Chondrocyte (in vitro differentiated cells): ENCODE results near the gene CYFIP1. TPM values are rescaled to one million over a fixed set of nuclear protein-coding genes. Genes with fewer than 3 reads are reported as not detected.

Experiments
- DNase-seq: peaks from one replicate; pipeline ENCODE4 v3.0.0; 2021; ENCODE audit warnings: mixed read lengths, low spot score
- H3K27ac Mint-ChIP-seq: one replicate; pipeline ENCODE4 v1.8.0; 2021; ENCODE audit warnings: mild to moderate bottlenecking, moderate library complexity, mixed read lengths; ENCODE audit not compliant: unreplicated experiment
- H3K27me3 Mint-ChIP-seq: 2 replicates; pipeline ENCODE4 v1.8.0; 2021; ENCODE audit warnings: low read depth, mixed read lengths
- H3K36me3 Mint-ChIP-seq: 2 replicates; pipeline ENCODE4 v1.8.0; 2021; ENCODE audit warnings: low read depth, mixed read lengths
- H3K4me1 Mint-ChIP-seq: 2 replicates; pipeline ENCODE4 v1.8.0; 2021; ENCODE audit warnings: low read depth, mild to moderate bottlenecking, mixed read lengths
- H3K4me3 Mint-ChIP-seq: one replicate; pipeline ENCODE4 v1.8.0; 2021; ENCODE audit warnings: mild to moderate bottlenecking, moderate library complexity, mixed read lengths; ENCODE audit not compliant: unreplicated experiment
- H3K9me3 Mint-ChIP-seq: 2 replicates; pipeline ENCODE4 v1.8.0; 2021; ENCODE audit warnings: low read depth, mixed read lengths
- CTCF ChIP-seq: fragments of 200-600 bp; sonication (generic); IDR thresholded peaks from 2 replicates; pipeline ENCODE4 v1.5.0; 2021; ENCODE audit warnings: antibody characterized with exemption, mild to moderate bottlenecking, moderate library complexity
- total RNA-seq: library from RNA; stranded (reverse); gene quantifications from 3 replicates; pipeline ENCODE4 v1.2.1, GENCODE V29; 2021

Gene CYFIP1
- total RNA-seq, 1 donor from 2014 or later: 98.5 TPM

GRCh38 chr15:22941179-22941578 is 39.0 kb downstream of the CYFIP1 start:
- Mint-ChIP-seq H3K4me1 (no peaks in the 10 kb centered on the region), H3K9me3 (no peaks in the 10 kb centered on the region), H3K36me3 (peaks cover 16% of the 10 kb centered on the region), H3K27me3 (no peaks in the 10 kb centered on the region), H3K27ac (no peak overlapping the region), H3K4me3 (no peak overlapping the region)
- no peak for TF ChIP-seq CTCF
- DNase-seq: no peak

GRCh38 chr15:22939652-22940061 is 40.5 kb downstream of the CYFIP1 start:
- no peak for DNase-seq
- no peak overlapping the region for H3K4me3 Mint-ChIP-seq
- no peaks in the 10 kb centered on the region for H3K27me3 Mint-ChIP-seq
- TF ChIP-seq CTCF: no peak
- H3K9me3 Mint-ChIP-seq: no peaks in the 10 kb centered on the region
- H3K36me3 Mint-ChIP-seq: peaks cover 26% of the 10 kb centered on the region
- H3K4me1 Mint-ChIP-seq: no peaks in the 10 kb centered on the region
- no peak overlapping the region for H3K27ac Mint-ChIP-seq

GRCh38 chr15:22939051-22939450 is 41.1 kb downstream of the CYFIP1 start:
- H3K27ac Mint-ChIP-seq: no peak overlapping the region
- no peaks in the 10 kb centered on the region for H3K4me1 Mint-ChIP-seq
- H3K27me3 Mint-ChIP-seq: no peaks in the 10 kb centered on the region
- no peak for DNase-seq
- H3K9me3 Mint-ChIP-seq: no peaks in the 10 kb centered on the region
- no peak for TF ChIP-seq CTCF
- H3K36me3 Mint-ChIP-seq: peaks cover 24% of the 10 kb centered on the region
- no peak overlapping the region for H3K4me3 Mint-ChIP-seq

- Mint-ChIP-seq H3K9me3 (no peaks in the 10 kb centered on the region), H3K36me3 (peaks cover 23% of the 10 kb centered on the region), H3K4me1 (no peaks in the 10 kb centered on the region), H3K4me3 (no peak overlapping the region), H3K27me3 (no peaks in the 10 kb centered on the region), H3K27ac (no peak overlapping the region)
- DNase-seq: no peak
- no peak for TF ChIP-seq CTCF
Observed at GRCh38 chr15:22936577-22937472, 43.3 kb downstream of the CYFIP1 start.

- no peaks in the 10 kb centered on the region for H3K9me3 Mint-ChIP-seq
- H3K27me3 Mint-ChIP-seq: no peaks in the 10 kb centered on the region
- no peaks in the 10 kb centered on the region for H3K4me1 Mint-ChIP-seq
- peaks cover 25% of the 10 kb centered on the region for H3K36me3 Mint-ChIP-seq
- no peak for DNase-seq
- no peak for TF ChIP-seq CTCF
- no peak overlapping the region for H3K27ac Mint-ChIP-seq
- no peak overlapping the region for H3K4me3 Mint-ChIP-seq
Observed at GRCh38 chr15:22933641-22934061, 46.5 kb downstream of the CYFIP1 start.
